ENCODE results near the gene GALNT10.

DNA sequence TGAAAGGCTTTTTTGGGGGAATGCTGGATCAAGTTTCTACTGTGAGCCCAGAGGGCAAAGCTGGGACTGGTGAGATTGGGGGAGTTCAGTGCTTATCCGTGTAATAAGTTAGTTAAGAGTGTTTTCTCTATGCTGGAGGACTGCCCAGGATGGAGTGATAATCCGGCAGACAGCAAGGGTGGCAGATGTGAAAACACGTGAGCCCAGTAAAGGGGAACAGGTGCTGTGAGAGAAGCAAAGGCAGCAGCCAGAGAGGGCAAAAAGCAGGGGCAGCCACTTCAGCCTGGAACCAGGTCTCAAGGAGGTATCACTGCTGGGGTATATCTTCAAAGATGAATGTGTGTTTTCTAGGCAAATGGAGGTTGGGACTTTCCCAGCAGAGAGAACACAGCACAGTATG lies 53.9 kb downstream of the GALNT10 start:
- TF ChIP-seq, protein P1, sequence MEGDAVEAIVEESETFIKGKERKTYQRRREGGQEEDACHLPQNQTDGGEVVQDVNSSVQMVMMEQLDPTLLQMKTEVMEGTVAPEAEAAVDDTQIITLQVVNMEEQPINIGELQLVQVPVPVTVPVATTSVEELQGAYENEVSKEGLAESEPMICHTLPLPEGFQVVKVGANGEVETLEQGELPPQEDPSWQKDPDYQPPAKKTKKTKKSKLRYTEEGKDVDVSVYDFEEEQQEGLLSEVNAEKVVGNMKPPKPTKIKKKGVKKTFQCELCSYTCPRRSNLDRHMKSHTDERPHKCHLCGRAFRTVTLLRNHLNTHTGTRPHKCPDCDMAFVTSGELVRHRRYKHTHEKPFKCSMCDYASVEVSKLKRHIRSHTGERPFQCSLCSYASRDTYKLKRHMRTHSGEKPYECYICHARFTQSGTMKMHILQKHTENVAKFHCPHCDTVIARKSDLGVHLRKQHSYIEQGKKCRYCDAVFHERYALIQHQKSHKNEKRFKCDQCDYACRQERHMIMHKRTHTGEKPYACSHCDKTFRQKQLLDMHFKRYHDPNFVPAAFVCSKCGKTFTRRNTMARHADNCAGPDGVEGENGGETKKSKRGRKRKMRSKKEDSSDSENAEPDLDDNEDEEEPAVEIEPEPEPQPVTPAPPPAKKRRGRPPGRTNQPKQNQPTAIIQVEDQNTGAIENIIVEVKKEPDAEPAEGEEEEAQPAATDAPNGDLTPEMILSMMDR (IDR thresholded peaks at IDR 0.05), result no peak
- TF ChIP-seq ZFX (IDR thresholded peaks at IDR 0.05; ENCODE audit: borderline replicate concordance), result no peak
